Stimulated activated CD4-positive, alpha-beta T cell treated with anti-CD3 and anti-CD28 coated beads, Interleukin-1b, Interleukin-23, amount 100 ng/mL, for 4 hours (primary cell): ENCODE results near the gene RNF187.

Experiments
- DNase-seq, 2 donors: peaks; one replicate each; pipeline ENCODE4 v3.0.0-alpha.2; 2020; ENCODE audit warnings: low read depth in 2 of 2

RNF187 gene

GRCh38 chr1:228508840-228509415 lies 21.7 kb downstream of the RNF187 start:
- DNase-seq: no peak

DNA sequence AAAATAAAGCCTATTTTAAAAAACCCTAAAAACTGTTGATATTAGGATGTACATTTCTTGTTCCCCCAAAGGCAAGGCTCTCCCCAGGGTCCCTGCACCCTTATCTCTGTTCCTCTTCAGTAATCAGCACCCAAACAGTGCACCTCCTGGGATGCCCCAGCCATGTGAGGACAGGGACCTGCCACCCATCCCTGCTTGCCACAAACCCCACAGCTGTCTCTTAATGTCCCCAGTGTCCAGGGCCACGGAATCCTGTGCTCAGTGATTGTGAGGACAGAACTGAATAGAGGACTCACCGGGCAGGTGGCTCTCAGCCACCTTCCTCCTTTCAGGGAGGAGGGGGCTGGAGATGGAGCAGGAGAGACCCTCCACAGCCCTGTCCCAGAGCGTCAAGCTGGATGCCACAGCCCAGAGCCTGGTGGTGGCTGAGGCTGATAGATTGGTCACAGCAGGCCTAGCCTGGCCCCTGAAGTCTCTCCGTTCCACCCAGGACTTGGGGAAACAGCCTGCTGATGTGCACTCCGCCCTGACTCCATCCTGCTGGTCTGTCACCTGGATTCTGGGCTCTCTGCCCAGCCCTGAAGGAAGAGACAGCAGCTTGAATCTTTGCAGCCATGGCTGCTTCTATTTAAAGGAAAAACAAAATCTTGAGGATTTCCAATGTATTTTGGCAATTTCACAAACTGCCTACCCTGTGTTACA lies 23.1 kb downstream of the RNF187 start:
- DNase-seq: no peak

DNA sequence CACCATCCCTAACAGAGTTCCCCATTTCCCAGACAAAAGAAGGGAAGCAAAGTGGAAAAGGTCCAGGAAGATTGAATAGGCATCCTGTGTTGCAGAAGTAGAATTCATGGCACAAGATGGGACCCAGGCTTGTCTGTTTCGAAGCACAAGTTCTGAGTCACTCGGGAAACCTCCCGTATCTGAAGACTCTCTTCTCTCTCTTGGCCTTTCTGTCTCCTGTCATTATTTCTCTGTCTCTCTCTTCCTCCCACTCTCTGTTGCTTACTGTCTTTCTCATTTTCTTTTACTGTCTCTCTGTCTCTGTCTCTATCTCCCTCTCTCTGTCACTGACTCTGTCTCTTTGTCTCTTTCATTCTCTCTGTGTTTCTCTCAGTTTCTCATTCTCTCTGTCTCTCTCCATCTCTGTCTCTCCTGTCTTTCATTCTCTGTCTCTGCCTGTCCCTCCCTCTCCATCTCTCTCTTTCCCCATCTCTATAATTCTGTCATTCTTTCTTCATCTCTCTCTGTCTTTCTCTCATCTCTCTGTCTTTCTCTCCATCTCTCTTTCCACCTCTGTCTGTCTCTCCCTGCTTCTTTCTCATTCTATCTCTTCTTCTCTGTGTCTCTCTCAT lies 23.7 kb downstream of the RNF187 start:
- no peak for DNase-seq

- no peak for DNase-seq
Observed at GRCh38 chr1:228511546-228512445, 24.6 kb downstream of the RNF187 start.

GRCh38 chr1:228512781-228513198 lies 25.6 kb downstream of the RNF187 start:
- no peak for DNase-seq

- DNase-seq: no peak
Observed at GRCh38 chr1:228513236-228513900, 26.2 kb downstream of the RNF187 start.

GRCh38 chr1:228514421-228514820 lies 27.2 kb downstream of the RNF187 start:
- no peak for DNase-seq

- no peak for DNase-seq
Observed at GRCh38 chr1:228515200-228515834, 28.1 kb downstream of the RNF187 start.

GRCh38 chr1:228517655-228518054 lies 30.5 kb downstream of the RNF187 start:
- no peak for DNase-seq

- no peak for DNase-seq
Observed at GRCh38 chr1:228527596-228527995, 40.4 kb downstream of the RNF187 start.

- DNase-seq: no peak
Observed at GRCh38 chr1:228528612-228529011, 41.4 kb downstream of the RNF187 start.

- no peak for DNase-seq
Observed at GRCh38 chr1:228530086-228530758, 43.0 kb downstream of the RNF187 start.

DNA sequence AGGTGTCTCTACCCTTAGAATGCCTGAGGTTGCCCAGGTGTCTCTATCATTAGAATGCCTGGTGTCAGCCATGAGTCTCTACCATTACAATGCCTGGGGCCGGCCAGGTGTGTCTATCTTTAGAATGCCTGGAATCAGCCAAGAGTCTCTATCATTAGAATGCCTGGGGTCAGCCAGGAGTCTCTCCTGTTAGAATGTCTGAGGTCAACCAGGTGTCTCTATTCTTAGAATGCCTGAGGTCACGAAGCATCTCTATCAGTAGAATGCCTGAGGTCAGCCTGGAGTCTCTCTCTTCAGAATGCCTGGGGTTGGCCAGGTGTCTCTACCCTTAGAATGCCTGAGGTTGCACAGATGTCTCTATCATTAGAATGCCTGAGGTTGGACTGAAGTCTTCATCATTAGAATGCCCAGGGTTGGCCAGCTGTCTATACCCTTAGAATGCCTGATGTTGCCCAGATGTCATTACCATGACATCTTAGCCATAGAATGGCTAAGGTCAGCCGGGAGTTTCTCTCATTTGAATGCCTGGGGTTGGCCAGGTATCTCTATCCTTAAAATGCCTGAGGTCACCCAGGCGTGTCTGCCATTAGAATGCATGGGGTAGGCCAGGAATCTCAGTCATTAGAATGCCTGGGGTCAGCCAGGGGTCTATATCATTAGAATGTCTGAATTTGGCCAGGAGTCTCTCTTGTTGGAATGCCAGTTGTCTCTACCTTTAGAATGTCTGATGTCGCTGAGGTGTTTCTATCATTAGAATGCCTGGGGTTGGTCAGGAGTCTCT lies 44.0 kb downstream of the RNF187 start:
- no peak for DNase-seq

- no peak for DNase-seq
Observed at GRCh38 chr1:228538831-228539230, 51.6 kb downstream of the RNF187 start.

DNA sequence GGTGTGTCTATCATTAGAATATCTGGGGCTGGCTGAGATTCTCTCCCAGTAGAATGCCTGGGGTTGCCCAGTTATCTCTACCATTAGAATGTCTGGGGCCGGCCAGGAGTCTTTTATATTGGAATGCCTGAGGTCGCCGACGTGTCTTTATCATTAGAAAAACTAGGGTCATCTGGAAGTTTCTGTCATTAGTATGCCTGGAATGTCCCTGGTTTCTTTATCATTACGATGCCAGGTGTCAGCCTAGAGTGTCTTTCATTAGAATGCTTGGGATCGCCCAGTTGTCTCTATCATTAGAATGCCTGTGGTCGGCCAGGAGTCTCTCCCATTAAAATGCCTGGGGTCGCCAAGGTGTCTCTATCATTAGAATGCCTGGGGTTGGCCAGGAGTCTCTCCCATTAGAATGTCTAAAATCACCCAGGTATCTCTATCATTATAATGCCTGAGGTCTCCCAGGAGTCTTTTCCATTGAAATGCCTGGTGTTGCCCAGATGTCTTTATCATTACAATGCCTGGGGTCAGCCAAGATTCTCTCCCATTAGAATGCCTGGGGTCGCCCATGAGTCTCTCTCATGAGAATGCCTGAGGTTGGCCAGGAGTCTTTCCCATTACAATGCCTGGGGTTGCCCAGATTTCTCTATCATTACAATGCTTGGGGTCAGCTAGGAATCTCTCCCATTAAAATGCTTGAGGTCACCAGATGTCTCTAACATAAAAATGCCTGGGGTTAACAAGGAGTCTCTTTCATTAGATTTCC lies 53.2 kb downstream of the RNF187 start:
- DNase-seq: no peak

DNA sequence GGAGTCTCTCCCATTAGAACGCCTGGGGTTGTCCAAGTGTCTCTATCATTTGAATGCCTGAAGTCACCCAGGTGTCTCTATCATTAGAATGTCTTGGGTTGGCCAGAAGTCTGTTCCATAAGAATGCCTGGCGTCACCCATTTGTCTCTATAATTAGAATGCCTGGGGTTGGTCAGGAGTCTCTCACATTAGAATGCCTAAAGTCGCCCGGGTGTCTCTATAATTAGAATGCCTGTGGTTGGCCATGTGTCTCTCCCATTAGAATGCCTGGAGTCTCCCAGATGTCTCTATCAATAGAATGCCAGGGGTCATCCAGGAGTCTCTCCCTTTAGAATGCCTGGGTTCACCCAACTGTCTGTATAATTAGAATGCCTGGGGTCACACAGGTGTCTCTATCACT lies 54.5 kb downstream of the RNF187 start:
- DNase-seq: no peak

DNA sequence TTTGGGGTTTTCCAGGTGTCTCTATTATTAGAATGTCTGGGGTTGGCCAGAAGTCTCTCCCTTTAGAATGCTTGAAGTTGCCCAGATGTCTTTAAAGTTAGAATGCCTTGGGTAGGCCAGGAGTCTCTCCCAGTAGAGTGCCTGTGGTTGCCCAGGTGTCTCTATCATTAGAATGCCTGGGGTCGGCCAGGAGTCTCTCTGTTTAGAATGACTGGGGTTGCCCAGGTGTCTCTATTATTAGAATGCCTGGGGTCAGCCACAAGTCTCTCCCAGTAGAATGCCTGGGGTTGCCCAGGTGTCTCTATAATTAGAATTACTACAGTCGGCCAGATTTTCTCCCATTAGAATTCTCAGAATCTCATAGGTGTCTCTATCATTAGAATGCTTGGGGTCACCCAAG lies 55.2 kb downstream of the RNF187 start:
- DNase-seq: no peak

DNA sequence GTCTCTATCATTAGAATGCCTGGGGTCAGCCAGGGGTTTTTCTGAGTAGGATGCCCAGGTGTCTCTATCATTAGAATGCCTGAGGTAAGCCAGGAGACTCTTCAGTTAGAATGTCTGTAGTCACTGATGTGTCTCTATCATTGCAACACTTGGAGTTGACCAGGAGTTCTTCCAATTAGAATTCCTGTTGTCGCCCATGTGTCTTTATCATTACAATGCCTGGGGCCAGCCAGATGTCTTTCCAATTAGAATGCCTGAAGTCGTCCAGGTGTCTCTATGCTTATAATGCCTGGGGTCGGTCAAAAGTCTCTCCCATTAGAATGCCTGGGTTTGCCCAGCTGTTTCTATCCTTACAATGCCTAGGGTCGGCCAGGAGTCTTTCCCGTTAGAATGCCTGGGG lies 55.8 kb downstream of the RNF187 start:
- no peak for DNase-seq

DNA sequence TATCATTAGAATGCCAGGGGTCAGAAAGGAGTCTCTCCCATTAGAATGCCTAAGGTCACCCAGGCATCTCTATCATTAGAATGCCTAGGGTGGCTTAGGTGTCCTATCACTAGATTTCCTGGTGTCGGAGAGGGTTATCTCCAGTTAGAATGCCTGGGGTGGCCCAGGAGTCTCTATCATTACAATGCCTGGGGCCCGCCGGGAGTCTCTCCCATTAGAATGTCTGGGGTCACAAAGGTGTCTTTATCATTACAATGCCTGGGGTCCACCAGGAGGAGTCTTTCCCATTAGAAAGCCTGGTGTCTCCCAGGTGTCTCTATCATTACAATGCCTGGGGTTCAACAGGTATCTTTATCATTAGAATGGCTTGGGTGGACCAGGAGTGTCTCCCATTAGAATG lies 56.2 kb downstream of the RNF187 start:
- DNase-seq: no peak
